HG03354 (cell line): Measurements from ENCODE around the gene ARSI.
A peak's percentile ranks its signal among the peaks of the same experiment; 100 is the strongest.

ENCODE experiments used
- ATAC-seq: cut with Tn5 transposase; IDR thresholded peaks from one replicate; pipeline ENCODE4 v1.9.1; 2021; ENCODE audit warnings: mild to moderate bottlenecking; ENCODE audit not compliant: unreplicated experiment, poor library complexity, severe bottlenecking

ARSI gene

GRCh38 chr5:150302301-150303069 is at the start of gene ARSI:
Gene ARSI, minus strand, starts transcription at chr5:150302905. Its CDS starts 532 bp downstream, at chr5:150302373.
- no peak for ATAC-seq

GRCh38 chr5:150350524-150351344 is 48.0 kb upstream of the ARSI start:
- peak; percentile 87 for ATAC-seq

- no peak for ATAC-seq
Observed at GRCh38 chr5:150349681-150350275, 47.1 kb upstream of the ARSI start.

DNA sequence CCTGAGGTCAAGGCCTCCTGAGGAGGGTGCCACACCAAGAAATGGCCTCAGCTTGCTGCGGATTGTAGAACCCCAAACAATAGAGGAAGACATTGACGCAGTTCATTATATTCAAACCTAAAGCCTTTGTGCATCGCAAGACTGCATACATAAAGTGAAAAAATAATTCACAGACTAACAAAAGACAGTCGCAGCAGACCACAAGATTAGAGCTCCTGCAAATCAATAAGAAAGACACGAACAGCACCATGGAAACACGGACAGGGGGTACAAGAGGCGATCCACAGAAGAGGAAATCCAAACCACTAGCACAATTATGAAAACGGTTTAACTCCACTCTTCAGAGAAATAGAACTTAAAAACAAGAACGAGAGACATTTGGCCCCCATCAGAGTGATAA is 44.7 kb upstream of the ARSI start:
- ATAC-seq, result no peak

GRCh38 chr5:150347003-150347402 is 44.3 kb upstream of the ARSI start:
- no peak for ATAC-seq

DNA sequence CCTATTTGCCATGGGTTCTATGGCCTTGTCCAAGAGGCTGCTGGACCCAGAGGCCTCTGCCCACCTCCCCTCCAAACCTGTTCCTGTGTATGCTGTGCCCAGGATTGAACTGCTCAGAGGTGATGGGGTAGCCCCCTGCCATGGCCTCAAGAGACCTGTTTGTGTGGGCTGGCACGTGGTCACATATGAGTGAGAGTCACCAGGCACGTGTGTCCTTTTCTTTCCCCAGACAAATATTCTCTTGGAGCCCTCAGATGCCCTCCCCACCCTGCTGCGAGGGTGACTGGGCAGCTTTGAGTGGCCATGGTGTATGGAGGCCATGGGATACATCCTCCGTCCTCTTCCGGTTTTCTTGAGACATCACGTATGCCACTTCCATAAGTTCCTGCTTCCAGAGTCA is 43.9 kb upstream of the ARSI start:
- ATAC-seq, result no peak

GRCh38 chr5:150345716-150346115 is 43.0 kb upstream of the ARSI start:
- no peak for ATAC-seq

DNA sequence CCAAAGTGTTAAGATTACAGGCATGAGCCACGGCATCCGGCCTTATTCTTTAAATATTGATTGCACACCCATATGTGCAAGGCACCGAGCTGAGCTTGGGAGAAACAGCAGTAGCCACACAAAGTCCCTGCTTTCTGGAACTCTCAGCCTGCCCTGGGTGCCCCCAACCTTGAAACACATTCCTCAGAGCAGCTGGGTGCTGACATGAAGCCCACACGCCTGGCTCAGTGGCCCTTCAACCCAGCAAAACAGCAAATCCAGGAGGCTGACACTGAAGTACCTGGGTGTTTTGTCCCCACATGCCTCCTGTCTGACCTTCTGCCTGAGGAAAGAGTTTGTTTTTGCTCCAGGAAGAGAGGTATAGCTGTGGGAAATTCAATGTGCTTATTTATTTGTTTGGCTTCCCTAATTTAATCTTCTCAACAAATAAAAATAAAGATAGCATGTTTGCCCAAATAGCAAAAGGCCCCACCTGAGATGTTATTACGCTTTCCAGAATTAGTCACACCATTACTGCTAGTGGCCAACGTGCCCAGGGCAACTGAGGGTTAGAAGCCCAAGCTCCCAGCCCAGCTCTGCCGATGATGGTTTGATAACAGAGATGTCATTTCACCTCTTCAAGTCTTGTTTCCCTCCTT is 41.4 kb upstream of the ARSI start:
- no peak for ATAC-seq

GRCh38 chr5:150342583-150342982 is 39.9 kb upstream of the ARSI start:
- ATAC-seq, result no peak

GRCh38 chr5:150341989-150342388 is 39.3 kb upstream of the ARSI start:
- ATAC-seq, result no peak

GRCh38 chr5:150341331-150341730 is 38.6 kb upstream of the ARSI start:
- ATAC-seq, result no peak

GRCh38 chr5:150340614-150341255 is 38.0 kb upstream of the ARSI start:
- no peak for ATAC-seq

DNA sequence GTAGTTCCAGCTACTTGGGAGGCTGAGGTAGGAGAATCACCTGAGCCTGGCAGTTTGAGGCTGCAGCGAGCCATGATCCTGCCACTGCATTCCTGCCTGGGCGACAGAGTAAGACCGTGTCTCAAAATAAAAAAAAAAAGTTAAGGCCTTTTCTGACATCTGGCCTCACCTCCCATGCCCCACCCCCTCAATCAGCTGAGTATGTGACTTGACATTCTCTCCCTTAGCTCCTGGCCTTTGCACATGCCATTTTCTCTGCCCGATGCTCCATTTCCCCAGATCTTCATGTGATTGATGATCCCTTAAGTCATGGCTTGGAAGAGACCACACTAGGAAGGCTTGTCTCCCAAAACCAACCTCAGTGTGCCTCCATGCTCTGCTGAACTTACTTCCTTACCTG is 37.1 kb upstream of the ARSI start:
- no peak for ATAC-seq

DNA sequence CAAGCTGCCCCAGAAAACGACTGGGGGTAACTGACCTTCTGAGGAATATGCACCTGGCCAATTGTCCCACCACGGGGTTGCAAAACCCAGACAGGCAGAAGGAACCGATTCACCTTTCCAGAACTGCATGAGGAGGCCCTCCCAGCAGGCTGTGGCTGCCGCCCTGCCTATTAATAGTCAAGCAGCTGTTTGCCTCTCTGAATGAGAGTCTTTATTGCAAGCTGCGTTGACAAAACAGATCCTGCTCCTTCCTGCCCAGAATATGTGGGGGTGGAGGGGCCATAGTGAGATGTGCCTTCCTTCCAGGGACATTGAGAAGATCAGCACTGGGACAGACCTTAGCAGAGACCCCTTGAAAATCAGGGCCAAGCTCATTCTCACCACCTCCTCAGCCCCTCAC is 36.5 kb upstream of the ARSI start:
- ATAC-seq, result no peak

DNA sequence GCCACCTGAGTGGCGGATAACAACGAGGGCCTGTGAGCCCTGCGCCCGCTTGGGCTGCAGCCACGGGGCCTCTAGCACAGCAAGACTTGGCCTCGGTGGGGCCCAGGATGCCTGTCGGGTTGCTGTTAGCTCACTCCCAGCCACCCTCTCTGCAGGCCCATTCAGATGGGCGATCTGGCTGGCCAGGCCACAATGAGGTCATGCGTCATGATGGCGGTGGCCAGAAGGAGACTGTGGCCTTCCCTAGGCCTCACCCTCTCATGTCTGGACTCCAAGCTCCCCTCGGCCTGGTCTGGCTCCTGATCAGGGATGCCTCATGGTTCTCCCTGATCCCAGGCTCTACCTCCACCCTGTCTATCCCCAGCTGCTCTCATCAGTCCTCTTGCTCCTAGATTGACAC is 35.8 kb upstream of the ARSI start:
- ATAC-seq, result no peak

- no peak for ATAC-seq
Observed at GRCh38 chr5:150335778-150336177, 33.1 kb upstream of the ARSI start.

GRCh38 chr5:150333400-150333799 is 30.7 kb upstream of the ARSI start:
- no peak for ATAC-seq

GRCh38 chr5:150329881-150330876 is 27.5 kb upstream of the ARSI start:
- ATAC-seq, result no peak

DNA sequence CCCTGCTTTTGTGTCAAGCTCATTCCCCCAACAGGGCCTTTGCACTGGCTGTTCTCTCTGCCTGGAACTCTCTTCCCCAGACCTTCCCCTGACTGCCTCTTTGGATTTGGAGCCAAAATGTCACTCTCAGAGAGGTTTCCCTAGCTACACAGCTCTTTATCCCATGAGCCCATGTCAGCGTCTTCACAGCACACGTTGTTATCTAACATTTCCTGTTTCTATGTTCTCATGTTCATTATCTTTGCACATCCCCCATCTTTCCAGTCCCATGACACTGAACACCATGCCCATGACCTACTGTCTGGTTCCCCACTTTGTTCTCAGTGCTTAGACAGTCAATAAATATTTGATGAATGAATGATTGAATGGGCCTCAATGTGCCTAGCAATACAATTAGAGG is 26.3 kb upstream of the ARSI start:
- ATAC-seq, result no peak
